Measurements from ENCODE around the gene KIF3C. TPM values are rescaled to one million over a fixed set of nuclear protein-coding genes. Genes with fewer than 3 reads are reported as not detected.
"Not testable (repeated sequence)": the region's sequence is repeated elsewhere in the genome, so short reads cannot be mapped to it uniquely, and the experiment has no call there.

Gene KIF3C
- total RNA-seq, 1 experiment from 2014 or later = 25.8 TPM

DNA sequence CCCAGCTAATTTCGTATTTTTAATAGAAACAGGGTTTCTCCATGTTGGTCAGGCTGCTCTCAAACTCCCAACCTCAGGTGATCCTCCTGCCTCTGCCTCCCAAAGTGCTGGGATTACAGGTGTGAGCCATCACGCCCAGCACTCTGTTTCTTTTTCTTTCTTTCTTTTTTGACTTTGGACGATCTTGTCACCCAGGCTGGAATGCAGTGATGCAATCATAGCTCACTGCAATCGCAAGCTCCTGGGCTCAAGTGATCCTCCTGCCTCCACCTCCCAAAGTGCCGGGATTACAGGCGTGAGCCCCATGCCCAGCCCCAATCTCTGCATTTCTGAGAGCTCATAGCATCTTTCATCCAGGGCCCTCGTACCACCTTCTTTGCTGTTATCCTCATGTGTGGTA is 17.1 kb upstream of the KIF3C start:
- DNase-seq (ENCODE audit: low read depth) = not testable (repeated sequence)

- DNase-seq (ENCODE audit: low read depth) = not testable (repeated sequence)
Measured at GRCh38 chr2:25998816-25999383, 16.6 kb upstream of the KIF3C start.

DNA sequence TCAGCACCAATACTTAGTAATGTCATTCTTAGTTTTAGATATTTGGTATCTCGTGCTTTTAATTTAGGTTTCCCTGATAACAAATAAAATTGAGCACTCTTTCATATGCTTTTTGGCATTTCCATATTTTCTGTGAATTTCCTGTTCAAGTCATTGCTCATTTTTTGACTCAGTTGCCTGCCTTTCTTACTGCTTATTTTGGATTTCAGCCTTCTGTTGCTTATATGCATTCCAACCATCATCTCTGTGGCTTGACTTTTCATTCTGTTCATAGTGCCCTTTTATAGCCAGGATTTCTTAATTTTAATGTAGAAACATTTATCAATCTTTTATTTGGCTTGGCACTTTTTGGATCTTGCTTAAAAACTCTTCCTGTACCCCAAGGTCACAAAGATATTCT is 14.5 kb upstream of the KIF3C start:
- no peak for DNase-seq (ENCODE audit: low read depth)

- DNase-seq (ENCODE audit: low read depth) = no peak
Measured at GRCh38 chr2:25994509-25994908, 12.2 kb upstream of the KIF3C start.

DNA sequence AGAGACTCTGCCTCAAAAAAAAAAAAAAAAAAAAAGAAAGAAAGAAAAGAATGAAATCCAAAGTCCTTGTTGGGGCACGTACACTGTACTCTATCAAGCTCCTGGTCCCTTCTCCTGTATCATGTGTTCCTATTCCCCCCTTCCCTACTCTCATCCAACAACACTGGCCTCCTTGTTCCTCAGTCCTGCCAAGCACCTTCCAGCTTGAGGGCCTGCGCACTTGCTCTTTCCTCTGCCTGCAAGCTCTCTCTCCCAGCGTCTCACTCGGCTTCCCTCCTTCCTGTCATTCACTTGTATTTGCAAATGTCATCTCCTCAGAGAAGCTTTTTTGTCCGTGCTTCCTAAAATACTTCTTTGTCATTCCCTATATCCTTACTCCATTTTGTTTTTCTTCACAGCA is 10.8 kb upstream of the KIF3C start:
- DNase-seq (ENCODE audit: low read depth) = no peak

- no peak for DNase-seq (ENCODE audit: low read depth)
Measured at GRCh38 chr2:25992556-25992955, 10.3 kb upstream of the KIF3C start.

- no peak for DNase-seq (ENCODE audit: low read depth)
Measured at GRCh38 chr2:25991965-25992364, 9.7 kb upstream of the KIF3C start.

GRCh38 chr2:25989154-25989553 is 6.9 kb upstream of the KIF3C start:
- peak; percentile 28 for DNase-seq (ENCODE audit: low read depth)

GRCh38 chr2:25988134-25988533 is 5.8 kb upstream of the KIF3C start:
- DNase-seq (ENCODE audit: low read depth) = no peak

GRCh38 chr2:25983735-25984134 is 1.4 kb upstream of the KIF3C start:
- no peak for DNase-seq (ENCODE audit: low read depth)

DNA sequence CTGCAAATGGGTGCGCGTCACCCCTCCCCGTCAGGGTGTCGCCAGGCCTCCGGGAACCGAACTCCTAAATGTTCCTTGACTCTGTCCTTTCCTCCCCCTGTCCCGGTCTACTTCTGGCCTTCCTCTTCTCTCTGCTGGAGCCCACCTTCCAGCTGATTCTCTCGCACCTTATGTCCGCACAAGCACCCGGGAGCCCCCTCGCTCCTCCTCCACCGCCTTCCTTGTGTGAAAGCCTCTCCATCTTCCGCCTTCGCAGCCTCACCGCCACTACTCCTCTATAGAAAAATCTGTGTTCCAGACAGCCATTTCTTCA is 627 bp upstream of the KIF3C start:
- no peak for DNase-seq (ENCODE audit: low read depth)

- DNase-seq (ENCODE audit: low read depth) = peak; percentile 15
Measured at GRCh38 chr2:25981596-25982272, 563 bp downstream of the KIF3C start.

- no peak for DNase-seq (ENCODE audit: low read depth)
Measured at GRCh38 chr2:25980951-25981350, 1.3 kb downstream of the KIF3C start.

GRCh38 chr2:25980076-25980887 is 2.0 kb downstream of the KIF3C start:
- no peak for DNase-seq (ENCODE audit: low read depth)

DNA sequence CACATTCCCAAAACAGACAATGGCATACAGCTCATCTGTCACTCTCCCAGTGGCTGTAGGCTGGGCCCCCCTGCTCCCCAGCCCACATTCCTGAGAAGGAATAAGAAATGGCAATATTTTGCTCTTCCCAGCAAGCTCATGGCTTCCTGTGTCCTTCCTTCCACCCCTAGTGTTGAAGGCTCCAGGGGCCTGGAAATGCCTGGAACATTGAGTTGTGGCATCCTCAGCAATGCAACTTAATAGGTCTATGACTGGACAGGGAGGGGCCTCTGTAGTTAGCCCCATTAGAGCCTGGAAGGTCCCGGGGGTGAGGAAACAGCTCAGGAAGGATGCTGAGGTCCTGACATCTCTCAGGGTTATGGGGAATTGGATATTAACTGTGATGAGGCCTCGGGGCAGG is 3.3 kb downstream of the KIF3C start:
- DNase-seq (ENCODE audit: low read depth) = peak; percentile 33

DNA sequence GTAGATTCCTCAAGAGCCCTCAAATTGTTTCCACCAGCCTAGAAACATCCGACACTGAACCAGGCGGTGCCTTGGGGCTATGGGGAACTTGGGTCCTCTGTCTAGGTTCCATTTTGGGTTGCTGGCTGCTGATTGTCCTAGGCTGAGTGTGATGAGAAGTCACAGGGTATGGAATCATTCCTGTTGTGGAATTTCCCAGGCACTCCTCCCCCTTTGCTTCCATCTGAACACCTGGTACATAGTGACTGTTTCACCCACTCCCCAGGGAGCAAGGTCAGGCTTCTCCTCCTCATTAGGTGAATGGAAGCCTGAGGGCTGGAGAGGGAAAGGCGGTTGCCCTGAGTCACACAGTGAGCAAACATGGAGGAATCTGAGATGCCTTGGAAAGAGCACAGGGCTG is 4.5 kb downstream of the KIF3C start:
- DNase-seq (ENCODE audit: low read depth) = peak; percentile 89

- peak; percentile 62 for DNase-seq (ENCODE audit: low read depth)
Measured at GRCh38 chr2:25976983-25977741, 5.1 kb downstream of the KIF3C start.

DNA sequence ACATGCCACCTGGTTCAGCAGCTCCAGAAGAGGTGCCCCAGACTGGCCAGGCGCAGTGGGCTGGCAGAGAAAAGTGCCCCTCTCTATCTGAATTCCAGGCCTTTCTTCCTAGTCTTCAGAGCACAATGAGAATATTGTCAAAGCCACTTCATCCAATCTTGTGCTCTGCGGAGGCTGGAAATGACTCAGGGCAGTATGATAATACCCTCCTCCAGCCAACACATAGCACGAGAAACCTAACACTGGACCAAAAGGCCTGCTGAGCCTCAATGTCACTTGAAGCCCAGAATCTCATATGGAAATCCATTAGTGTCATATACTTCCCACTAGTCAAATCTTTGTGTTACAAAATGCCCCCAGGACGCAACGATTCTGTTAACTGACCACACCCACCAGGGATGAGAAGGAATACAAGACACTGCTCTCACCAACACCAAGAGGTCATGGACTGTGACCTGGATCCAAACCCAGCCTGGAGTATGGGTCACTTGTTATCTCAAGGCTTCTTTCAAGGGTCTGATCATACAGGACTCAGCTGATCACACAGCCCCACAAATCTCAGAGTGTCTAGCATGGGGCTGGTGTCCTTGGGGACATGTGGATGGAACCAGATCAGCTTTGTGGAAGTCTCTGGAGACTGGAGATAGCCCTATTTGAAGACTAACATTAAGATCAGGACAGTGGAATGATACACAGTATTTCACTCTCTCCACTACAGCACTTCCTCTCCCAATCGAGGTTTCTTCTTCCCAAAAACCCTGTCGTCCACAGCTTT is 10.1 kb downstream of the KIF3C start:
- peak; percentile 65 for DNase-seq (ENCODE audit: low read depth)

GRCh38 chr2:25971596-25971995 is 10.7 kb downstream of the KIF3C start:
- no peak for DNase-seq (ENCODE audit: low read depth)

DNA sequence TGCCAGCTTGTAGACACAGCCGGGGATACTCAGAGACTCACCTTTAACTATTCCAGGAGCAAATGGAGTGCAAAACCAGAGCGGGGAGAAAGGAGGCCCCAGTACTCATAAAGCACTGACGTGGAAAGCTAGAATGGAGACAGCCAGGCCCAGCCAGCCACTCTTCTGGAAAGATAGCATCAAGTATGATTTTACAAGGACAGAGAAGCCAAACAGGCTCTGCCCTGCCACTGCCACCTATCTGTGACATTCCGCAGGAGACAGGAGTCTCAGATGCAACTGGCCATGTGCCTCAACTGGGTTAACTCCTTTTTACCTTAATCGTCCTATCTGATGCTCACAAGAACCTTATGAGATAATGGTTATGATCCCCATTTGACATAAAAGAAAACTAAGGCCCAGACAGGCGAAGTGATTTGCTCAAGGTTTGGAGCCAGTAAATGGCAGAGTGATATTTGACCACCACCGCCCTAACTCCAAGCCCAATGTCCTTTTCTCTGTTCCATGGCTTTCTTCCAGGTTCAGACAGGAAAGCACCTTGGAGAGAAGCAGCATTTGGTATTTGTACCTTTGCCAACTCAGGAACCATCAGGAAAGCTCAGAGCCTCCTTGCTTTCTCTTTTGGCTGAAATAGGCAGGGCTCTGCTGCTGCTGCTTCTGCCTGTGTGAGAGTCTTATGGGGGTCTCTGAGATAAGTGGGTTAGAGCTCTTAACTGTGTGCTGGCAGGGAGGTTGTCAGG is 15.6 kb downstream of the KIF3C start:
- no peak for DNase-seq (ENCODE audit: low read depth)

- DNase-seq (ENCODE audit: low read depth) = peak; percentile 74
Measured at GRCh38 chr2:25964891-25965290, 17.4 kb downstream of the KIF3C start.

Measured in RPMI7951 (cell line).